Stimulated activated CD4-positive, alpha-beta T cell treated with anti-CD3 and anti-CD28 coated beads, TNF-alpha, amount 100 ng/mL, for 48 hours (primary cell): Measurements from ENCODE around the gene RTKN.

ENCODE experiments used
- DNase-seq, 3 donors: peaks; one replicate each; pipeline ENCODE4 v3.0.0-alpha.2; 2020; ENCODE audit warnings: low read depth in 3 of 3

Gene RTKN

DNA sequence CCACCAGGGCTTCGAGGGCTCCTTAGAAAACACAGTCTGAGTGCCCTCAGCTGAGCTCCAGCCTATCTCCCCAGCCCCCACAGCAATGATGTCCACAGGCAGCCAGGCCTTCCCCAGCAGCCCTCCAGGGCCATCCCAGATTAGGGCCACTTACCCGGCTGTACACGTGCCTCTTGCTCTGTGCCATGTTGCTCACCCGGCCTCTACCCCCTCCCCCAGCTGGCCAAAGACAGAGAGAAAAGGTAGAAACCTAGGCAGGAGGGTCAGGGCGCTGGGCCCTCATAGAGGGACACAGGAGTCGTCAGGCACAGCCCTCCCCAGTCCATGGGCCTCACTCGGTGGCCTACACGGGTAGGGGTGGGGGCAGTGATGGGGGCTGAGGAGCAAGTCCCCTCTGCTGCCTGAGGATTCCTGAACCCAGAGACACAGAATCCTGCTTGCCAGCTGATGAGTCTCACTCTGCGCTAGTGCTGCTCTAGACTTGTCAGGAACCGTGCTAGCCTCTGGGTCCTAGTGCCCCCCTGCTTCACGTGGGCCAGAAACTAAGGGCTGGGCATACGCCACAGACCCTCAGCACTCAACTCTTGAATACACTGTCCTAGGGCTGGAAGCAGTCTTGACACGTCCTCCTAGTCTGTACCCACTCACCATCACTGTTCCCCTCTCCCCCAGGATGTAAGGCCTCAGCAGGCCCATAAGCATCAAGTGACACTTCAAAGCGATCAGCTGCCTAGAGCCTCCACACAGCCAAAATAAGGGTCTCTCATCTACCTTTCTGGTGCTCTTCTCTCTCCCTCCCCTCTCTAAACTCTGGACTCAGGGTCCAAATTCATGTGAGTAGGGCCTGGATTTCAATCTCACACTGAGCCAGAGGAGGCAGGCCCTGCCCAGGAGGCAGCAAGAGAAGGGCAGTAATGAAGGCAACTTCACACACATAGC is 61.6 kb downstream of the RTKN start, which contains the start of gene DCTN1:
Gene DCTN1, minus strand, starts transcription at position 461 of the 939 bp plus-strand sequence. Its CDS starts 274 bp downstream, at position 187.
- DNase-seq = no peak

DNA sequence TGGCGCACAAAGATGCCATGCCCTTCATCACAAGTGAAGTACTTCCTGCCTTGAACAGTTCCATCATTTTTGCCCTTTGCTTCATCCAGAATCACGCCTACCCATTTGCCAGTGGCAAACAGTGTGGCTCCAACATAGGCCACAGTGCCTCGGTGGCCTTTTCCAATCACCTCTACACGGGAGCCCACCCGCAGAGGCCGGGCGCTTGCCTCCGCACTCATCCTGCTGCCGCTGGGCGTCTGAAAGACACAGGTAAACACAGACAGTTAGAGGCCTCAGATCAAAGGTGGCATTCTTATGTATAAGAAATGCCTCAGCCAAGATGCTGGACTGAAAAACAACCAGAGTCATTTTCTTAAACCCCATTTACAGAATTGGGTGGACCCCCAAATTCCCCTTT is 63.7 kb downstream of the RTKN start:
- no peak for DNase-seq

DNA sequence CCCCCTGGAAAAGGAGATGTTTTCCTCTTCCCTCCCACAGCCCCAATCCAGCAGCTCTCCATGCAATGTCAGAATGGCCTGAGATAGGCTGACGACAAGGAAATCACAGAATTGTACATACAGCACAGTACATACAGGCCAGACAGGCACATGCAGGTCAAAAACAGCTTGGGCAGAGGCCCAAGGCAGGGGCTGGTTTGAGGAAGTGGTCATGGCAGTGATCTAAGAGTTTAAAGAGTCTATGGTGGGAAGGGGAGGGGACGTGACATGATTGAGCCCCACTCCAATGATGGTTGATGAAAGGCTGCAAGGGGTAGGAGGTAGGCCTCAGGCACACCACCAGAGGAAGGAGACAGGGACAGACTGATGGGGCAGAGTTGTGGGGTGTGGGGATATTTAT is 65.9 kb downstream of the RTKN start:
- no peak for DNase-seq
